Right atrium auricular region (tissue), 2 donors: ENCODE results near the gene BMF. TPM values are rescaled to one million over a fixed set of nuclear protein-coding genes. Genes with fewer than 3 reads are reported as not detected.

Source experiments
- DNase-seq: peaks from one replicate; pipeline ENCODE4 v3.0.0-alpha.2; 2019; ENCODE audit warnings: low spot score
- H3K27ac ChIP-seq, 2 donors: fragments of 200-600 bp; sonication (generic); 1 replicate in 1 of 2; 2 replicates in 1 of 2; pipeline ENCODE4 v1.5.1; 2016 to 2019
- H3K27me3 ChIP-seq, 2 donors: fragments of 200-600 bp; sonication (generic); one replicate each; pipeline versions ENCODE4 v1.5.1 to v1.6.0; 2017 to 2019
- H3K36me3 ChIP-seq: fragments of 200-600 bp; sonication (generic); one replicate; pipeline ENCODE4 v1.5.1; 2016
- H3K4me1 ChIP-seq, 2 donors: fragments of 200-600 bp; sonication (generic); one replicate each; pipeline versions ENCODE4 v1.5.1 to v1.6.0; 2017 to 2019
- H3K4me3 ChIP-seq, 2 donors: fragments of 200-600 bp; sonication (generic); 1 replicate in 1 of 2; 2 replicates in 1 of 2; pipeline ENCODE4 v1.5.1; 2017 to 2019; ENCODE audit warnings: mild to moderate bottlenecking in 1 of 2, moderate library complexity in 1 of 2
- H3K9me3 ChIP-seq, 2 donors: fragments of 200-600 bp; sonication (generic); one replicate each; pipeline ENCODE4 v1.5.1; 2019
- total RNA-seq, 2 donors: library from RNA; depleted of rRNA; stranded (reverse); fragments of >200 nt; gene quantifications; one replicate each; pipeline ENCODE4 v1.1.0, GENCODE V29; 2016
- TF ChIP-seq, protein P1 (sequence below), 2 donors: fragments of 200-600 bp; sonication (generic); IDR thresholded peaks; one replicate each; pipeline ENCODE4 v1.5.1; 2019; ENCODE audit warnings: antibody characterized with exemption in 2 of 2

BMF gene
- total RNA-seq, 2 donors from 2014 or later = 1.3 to 3.0 TPM

DNA sequence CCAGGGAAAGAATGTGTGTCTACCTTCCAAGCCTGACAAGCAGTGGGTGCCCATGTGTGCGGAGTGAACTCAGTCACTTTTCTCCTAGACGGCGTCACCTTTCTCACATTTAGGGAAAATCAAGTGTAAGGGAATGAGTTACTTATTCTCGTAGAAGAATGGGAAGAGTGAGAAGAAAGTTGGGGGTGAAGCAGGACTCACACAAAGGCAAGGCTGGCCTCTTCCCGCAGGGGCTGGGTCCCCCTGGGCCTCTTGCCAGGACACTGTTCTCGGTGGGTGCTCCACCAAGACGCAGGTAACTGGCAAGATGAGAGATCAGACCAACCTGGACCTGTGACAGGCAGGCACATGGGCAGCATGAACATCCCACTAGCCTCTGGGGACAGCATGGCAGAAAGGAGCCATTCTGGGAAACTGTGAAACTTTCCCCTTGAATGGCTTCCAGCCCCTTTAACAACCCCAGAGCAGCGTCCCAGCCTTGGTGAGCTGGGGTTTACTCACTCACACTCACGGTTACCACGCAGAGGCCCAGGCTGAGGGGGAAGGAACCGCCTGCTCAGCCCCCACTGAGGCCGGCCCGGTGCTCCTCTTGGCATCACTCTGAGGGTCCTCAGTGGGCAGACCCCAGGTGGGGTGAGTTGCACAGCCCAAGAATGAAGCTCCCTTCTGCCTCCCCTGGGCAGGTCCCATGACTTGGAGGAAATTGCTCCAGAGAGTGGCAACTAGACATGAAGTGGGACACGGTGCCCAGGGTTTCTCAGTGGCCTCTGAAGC, 54.7 kb downstream of the BMF start:
- DNase-seq = peak; percentile 54
- Histone ChIP-seq H3K27ac (no peak overlapping the region), H3K4me3 (no peak overlapping the region), H3K27me3 (no peaks in the 10 kb centered on the region), H3K4me1 (peaks cover 0 to 25% of the 10 kb centered on the region in 2 donors), H3K9me3 (no peaks in the 10 kb centered on the region), H3K36me3 (no peaks in the 10 kb centered on the region)
- TF ChIP-seq, protein P1, sequence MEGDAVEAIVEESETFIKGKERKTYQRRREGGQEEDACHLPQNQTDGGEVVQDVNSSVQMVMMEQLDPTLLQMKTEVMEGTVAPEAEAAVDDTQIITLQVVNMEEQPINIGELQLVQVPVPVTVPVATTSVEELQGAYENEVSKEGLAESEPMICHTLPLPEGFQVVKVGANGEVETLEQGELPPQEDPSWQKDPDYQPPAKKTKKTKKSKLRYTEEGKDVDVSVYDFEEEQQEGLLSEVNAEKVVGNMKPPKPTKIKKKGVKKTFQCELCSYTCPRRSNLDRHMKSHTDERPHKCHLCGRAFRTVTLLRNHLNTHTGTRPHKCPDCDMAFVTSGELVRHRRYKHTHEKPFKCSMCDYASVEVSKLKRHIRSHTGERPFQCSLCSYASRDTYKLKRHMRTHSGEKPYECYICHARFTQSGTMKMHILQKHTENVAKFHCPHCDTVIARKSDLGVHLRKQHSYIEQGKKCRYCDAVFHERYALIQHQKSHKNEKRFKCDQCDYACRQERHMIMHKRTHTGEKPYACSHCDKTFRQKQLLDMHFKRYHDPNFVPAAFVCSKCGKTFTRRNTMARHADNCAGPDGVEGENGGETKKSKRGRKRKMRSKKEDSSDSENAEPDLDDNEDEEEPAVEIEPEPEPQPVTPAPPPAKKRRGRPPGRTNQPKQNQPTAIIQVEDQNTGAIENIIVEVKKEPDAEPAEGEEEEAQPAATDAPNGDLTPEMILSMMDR (IDR thresholded peaks at IDR 0.05) = no peak

DNA sequence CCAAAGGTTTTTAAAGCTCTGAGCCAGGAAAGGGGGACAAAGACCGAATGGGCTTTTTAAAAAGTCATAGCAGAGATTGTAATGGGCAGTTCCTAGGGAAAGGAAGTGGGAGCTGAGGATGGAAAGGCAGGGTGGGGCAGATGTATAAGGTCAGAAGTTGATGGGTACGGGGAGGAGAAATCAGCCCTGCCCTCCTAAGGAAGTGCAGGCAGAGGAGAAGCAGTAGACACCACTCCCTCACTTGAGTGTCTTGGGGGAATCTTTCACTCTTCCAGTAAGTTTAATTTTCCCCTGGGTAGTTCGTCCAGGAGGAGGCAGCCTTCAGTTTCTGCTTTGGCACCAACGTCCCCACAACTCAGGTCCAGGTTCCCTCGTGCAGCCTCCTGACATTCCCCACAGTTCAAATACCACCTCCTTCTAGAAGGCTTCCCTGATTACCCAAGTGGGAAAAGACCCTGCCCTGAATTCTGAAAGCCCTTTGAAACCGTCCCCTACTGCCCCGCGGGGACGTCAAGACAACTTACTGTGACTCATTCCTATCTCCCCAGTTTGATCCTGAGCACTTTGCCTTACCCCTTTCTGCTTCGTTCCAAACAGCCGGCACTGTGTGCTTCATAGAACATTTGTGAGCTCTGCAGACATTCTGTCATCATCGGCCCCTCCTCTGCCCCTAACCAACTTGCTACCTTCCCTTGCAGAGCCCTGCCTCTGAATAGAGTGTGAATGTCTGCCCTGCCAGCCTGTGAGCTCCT, 55.4 kb downstream of the BMF start:
- TF ChIP-seq, protein P1 (IDR thresholded peaks at IDR 0.05) = no peak
- no peak overlapping the region for H3K4me3 ChIP-seq
- no peaks in the 10 kb centered on the region for H3K27me3 ChIP-seq
- no peak overlapping the region for H3K27ac ChIP-seq
- peak; percentile 55 for DNase-seq
- H3K36me3 ChIP-seq = no peaks in the 10 kb centered on the region
- H3K4me1 ChIP-seq = peaks cover 0 to 33% of the 10 kb centered on the region in 2 donors
- no peaks in the 10 kb centered on the region for H3K9me3 ChIP-seq

DNA sequence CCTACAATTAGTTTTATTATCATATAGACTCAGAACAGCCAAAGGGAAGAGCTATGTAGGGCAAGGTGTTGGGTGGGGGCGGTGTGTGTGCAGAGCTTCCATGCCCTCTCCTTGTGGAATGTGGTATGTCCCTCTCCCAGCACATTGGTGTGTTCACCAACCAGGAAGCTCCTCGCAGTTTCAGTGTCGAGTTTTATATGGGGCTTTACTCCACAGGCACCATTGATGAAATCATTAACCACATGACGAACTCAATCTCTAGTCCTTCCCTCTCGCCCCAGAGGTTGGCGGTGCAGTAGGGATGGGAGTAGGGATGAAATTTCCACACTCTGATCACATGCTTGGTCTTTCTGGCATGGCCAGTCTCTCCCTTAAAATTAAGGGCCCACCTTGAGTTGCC, 56.1 kb downstream of the BMF start:
- TF ChIP-seq, protein P1 (IDR thresholded peaks at IDR 0.05) = no peak
- Histone ChIP-seq H3K27ac (no peak overlapping the region), H3K4me3 (no peak overlapping the region), H3K4me1 (peaks cover 0 to 40% of the 10 kb centered on the region in 2 donors), H3K9me3 (no peaks in the 10 kb centered on the region), H3K27me3 (no peaks in the 10 kb centered on the region), H3K36me3 (no peaks in the 10 kb centered on the region)
- DNase-seq = peak; percentile 56

DNA sequence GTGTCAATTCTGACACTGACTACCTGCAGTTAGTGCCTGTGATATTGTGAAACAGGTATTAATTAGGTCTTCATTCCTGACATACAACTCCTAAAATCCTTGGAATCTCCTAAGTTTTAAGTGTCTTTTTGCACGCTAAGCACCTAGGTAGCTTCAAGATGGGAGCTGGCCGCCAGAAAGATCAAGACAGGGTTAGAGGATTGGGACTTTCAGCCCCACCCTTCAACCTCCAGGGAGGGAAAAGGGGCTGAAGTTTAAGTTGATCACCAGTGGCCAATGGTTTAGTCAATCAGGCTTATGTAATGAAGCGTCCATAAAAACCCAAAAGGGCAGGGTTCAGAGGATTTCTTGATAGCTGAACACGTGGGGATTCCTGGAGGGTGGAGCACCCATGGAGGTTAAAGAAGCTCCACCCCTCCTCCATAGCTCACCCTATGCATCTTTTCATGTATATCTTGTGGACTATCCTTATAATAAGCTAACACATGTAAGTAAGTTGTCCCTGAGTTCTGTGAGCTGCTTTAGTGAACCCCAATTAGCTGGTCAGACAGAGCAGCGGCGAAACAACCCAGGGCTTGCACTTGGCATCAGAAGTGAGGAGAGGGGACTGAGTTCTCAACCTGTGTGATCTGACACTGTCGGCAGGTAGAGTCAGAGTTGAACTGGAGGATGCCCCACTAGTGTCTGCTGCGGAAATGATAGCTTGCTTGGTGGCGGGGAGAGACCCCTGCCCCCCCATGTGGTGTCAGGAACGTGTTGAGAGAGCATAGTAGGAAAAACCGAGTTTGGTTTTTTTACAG, 56.9 kb downstream of the BMF start:
- H3K4me1 ChIP-seq = peaks cover 0 to 47% of the 10 kb centered on the region in 2 donors

DNA sequence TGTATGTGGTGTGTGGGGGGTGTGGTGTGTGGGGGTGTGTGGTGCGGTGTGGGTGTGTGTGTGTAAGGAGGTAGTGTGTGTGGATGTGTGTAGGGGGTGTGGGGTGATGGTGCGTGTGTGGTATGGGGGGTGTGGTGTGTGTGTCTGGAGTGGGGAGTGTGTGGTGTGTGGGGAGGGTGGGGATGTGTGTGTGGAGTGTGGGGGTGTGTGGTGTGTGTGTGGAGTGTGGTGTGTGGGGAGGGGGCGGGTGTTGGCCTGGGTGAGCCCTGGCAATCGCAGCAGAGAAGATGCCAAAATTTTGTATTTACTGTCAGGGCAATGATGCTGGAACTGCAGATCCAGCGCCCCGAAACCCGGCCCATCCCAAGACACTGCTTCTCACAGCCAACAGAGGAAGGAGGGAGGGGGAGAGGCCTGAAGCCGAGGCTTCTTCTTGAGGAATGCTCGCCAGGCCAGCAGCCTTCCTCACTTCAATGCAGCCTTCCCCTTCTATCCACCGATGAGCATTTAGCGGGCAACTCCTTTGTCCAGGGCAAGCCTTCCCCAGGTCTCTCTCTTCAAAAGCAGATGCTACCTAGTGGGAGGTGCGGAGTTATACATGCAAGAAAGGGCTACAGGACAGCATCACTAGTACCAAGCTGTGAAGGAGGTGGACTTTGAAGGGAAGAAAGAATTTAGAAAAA, 57.8 kb downstream of the BMF start:
- no peaks in the 10 kb centered on the region for H3K36me3 ChIP-seq
- H3K4me1 ChIP-seq = peaks cover 0 to 51% of the 10 kb centered on the region in 2 donors
- H3K27me3 ChIP-seq = no peaks in the 10 kb centered on the region
- H3K9me3 ChIP-seq = no peaks in the 10 kb centered on the region
- H3K4me3 ChIP-seq = no peak overlapping the region
- TF ChIP-seq, protein P1 (IDR thresholded peaks at IDR 0.05) = no peak
- DNase-seq = peak; percentile 52
- H3K27ac ChIP-seq = no peak overlapping the region

More for the DNA sequence above, 56.9 kb downstream of the BMF start:
- no peaks in the 10 kb centered on the region for H3K36me3 ChIP-seq
- TF ChIP-seq, protein P1 (IDR thresholded peaks at IDR 0.05) = no peak
- no peak overlapping the region for H3K4me3 ChIP-seq
- H3K27me3 ChIP-seq = no peaks in the 10 kb centered on the region
- DNase-seq = peak; percentile 23
- no peaks in the 10 kb centered on the region for H3K9me3 ChIP-seq
- H3K27ac ChIP-seq = no peak overlapping the region
